GM12878 (cell line): ENCODE results near the gene S1PR1. TPM values are rescaled to one million over a fixed set of nuclear protein-coding genes. Genes with fewer than 3 reads are reported as not detected.

Experiments
- ASH2L ChIP-seq: fragments of 300-600, 200-600 bp; sonication (generic); IDR thresholded peaks from 2 replicates; pipeline ENCODE4 v1.6.1; 2017; ENCODE audit warnings: low read depth, mild to moderate bottlenecking, borderline replicate concordance
- BCL11A ChIP-seq: IDR thresholded peaks from 2 replicates; pipeline ENCODE4 v1.6.1; 2011; ENCODE audit warnings: low read depth, low read length
- BHLHE40 ChIP-seq, 2 experiments: fragments of 450-650 bp in 1 of 2; IDR thresholded peaks; 2 replicates each; pipeline ENCODE4 v1.6.1; 2011 to 2017; ENCODE audit warnings: low read depth in 2 of 2, borderline replicate concordance in 1 of 2, improper control_type of control experiment in 1 of 2, low read length in 1 of 2, mild to moderate bottlenecking in 1 of 2
- ESRRA ChIP-seq: IDR thresholded peaks from 2 replicates; pipeline ENCODE4 v1.6.1; 2012; ENCODE audit warnings: mild to moderate bottlenecking, low read length, improper control_type of control experiment
- EZH2 ChIP-seq: IDR thresholded peaks from 2 replicates; pipeline ENCODE4 v1.6.1; 2012; ENCODE audit warnings: low read depth, mild to moderate bottlenecking, control low read depth, inconsistent platforms, low read length, borderline replicate concordance; ENCODE audit not compliant: control insufficient read depth
- FOXM1 ChIP-seq: IDR thresholded peaks from 2 replicates; pipeline ENCODE4 v1.6.1; 2012; ENCODE audit warnings: low read depth, mild to moderate bottlenecking, inconsistent platforms, low read length, moderate library complexity
- GABPA ChIP-seq: IDR thresholded peaks from 2 replicates; pipeline ENCODE4 v1.6.1; 2014; ENCODE audit warnings: antibody characterized with exemption, low read depth, mild to moderate bottlenecking, inconsistent platforms
- GATAD2B ChIP-seq: fragments of 450-650 bp; conservative IDR thresholded peaks from 2 replicates; pipeline ENCODE4 v1.6.1; 2017; ENCODE audit warnings: low read depth, mild to moderate bottlenecking, moderate library complexity
- HDAC2 ChIP-seq: fragments of 200-600 bp; sonication (generic); IDR thresholded peaks from 2 replicates; pipeline ENCODE4 v1.6.1; 2017
- KDM1A ChIP-seq: fragments of 200-600 bp; sonication (generic); IDR thresholded peaks from 2 replicates; pipeline ENCODE4 v1.6.1; 2016; ENCODE audit warnings: borderline replicate concordance
- LARP7 ChIP-seq: fragments of 450-650 bp; IDR thresholded peaks from 2 replicates; pipeline ENCODE4 v1.6.1; 2017; ENCODE audit warnings: mild to moderate bottlenecking
- MTA2 ChIP-seq: fragments of 450-650 bp; IDR thresholded peaks from 2 replicates; pipeline ENCODE4 v1.6.1; 2016; ENCODE audit warnings: low read depth, mild to moderate bottlenecking, moderate library complexity
- MTA3 ChIP-seq: IDR thresholded peaks from 2 replicates; pipeline ENCODE4 v1.6.1; 2012; ENCODE audit warnings: low read length, inconsistent platforms, borderline replicate concordance
- NFIC ChIP-seq: IDR thresholded peaks from 2 replicates; pipeline ENCODE4 v1.6.1; 2012; ENCODE audit warnings: low read depth, mild to moderate bottlenecking, inconsistent platforms, low read length, moderate library complexity
- PAX5 ChIP-seq: IDR thresholded peaks from 2 replicates; pipeline ENCODE4 v1.6.1; 2011; ENCODE audit warnings: low read depth, low read length, borderline replicate concordance
- POU2F2 ChIP-seq: IDR thresholded peaks from 3 replicates; pipeline ENCODE4 v1.6.1; 2011; ENCODE audit warnings: low read depth, mild to moderate bottlenecking, low read length, borderline replicate concordance
- RELA ChIP-seq: fragments of 450-650 bp; IDR thresholded peaks from 2 replicates; pipeline ENCODE4 v1.8.0; 2014; ENCODE audit warnings: borderline replicate concordance; ENCODE audit not compliant: partially characterized antibody
- RUNX3 ChIP-seq: IDR thresholded peaks from 2 replicates; pipeline ENCODE4 v1.6.1; 2012; ENCODE audit warnings: low read length, inconsistent platforms
- SMC3 ChIP-seq: IDR thresholded peaks from 2 replicates; pipeline ENCODE4 v1.6.1; 2011; ENCODE audit warnings: low read length, improper control_type of control experiment, borderline replicate concordance
- SP1 ChIP-seq: IDR thresholded peaks from one replicate; pipeline ENCODE4 v1.6.1; 2011; ENCODE audit warnings: low read depth, low read length
- SREBF1 ChIP-seq: IDR thresholded peaks from 2 replicates; pipeline ENCODE4 v1.6.1; 2012; ENCODE audit warnings: mild to moderate bottlenecking, low read length
- ZNF274 ChIP-seq: IDR thresholded peaks from one replicate; pipeline ENCODE4 v1.8.0; 2011; ENCODE audit not compliant: insufficient read length, insufficient read depth
- polyA plus RNA-seq, 11 experiments: library from polyadenylated mRNA; depleted of rRNA in 4 of 11; unstranded in 6 of 11; stranded (reverse) in 5 of 11; fragments of >200 nt; fragmentation: Nextera tagmentation in 4 of 11; fragmentation: Illumina TruSeq in 1 of 11; extraction: Ambion mirVana in 4 of 11; extraction: Trizol in 1 of 11; gene quantifications; 1 replicate in 1 of 11; 2 replicates in 10 of 11; pipeline versions ENCODE4 v1.2.1 to v1.2.3, GENCODE V29; 2011 to 2016; ENCODE audit warnings: inconsistent platforms in 2 of 11, missing spikeins in 2 of 11, low read depth in 1 of 11
- total RNA-seq, 4 experiments: library from RNA; depleted of rRNA in 3 of 4; stranded (reverse); fragments of >200 nt in 3 of 4; fragmentation: Illumina TruSeq in 1 of 4; extraction: Trizol in 1 of 4; gene quantifications; 2 replicates each; pipeline versions ENCODE4 v1.2.1 to v1.2.3, GENCODE V29; 2013 to 2021
- TF ChIP-seq, protein P1 (sequence below): IDR thresholded peaks from 2 replicates; pipeline ENCODE4 v1.6.1; 2012; ENCODE audit warnings: low read length, inconsistent platforms
- TF ChIP-seq, protein P2 (sequence below): fragments of 450-650 bp; IDR thresholded peaks from 2 replicates; pipeline ENCODE4 v1.6.1; 2017; ENCODE audit warnings: mild to moderate bottlenecking, moderate library complexity
- TF ChIP-seq, protein P3 (sequence below): fragments of 450-650 bp; formaldehyde crosslinking; IDR thresholded peaks from 2 replicates; pipeline ENCODE4 v1.4.0; 2022; ENCODE audit warnings: mild to moderate bottlenecking, moderate library complexity

The S1PR1 gene
- total and polyA plus RNA-seq, 10 of the 15 experiments (the other 5 are each of a cell fraction or from before 2014, with no cell fraction given) = 3.8 to 59.4 (median 30.7) TPM

DNA sequence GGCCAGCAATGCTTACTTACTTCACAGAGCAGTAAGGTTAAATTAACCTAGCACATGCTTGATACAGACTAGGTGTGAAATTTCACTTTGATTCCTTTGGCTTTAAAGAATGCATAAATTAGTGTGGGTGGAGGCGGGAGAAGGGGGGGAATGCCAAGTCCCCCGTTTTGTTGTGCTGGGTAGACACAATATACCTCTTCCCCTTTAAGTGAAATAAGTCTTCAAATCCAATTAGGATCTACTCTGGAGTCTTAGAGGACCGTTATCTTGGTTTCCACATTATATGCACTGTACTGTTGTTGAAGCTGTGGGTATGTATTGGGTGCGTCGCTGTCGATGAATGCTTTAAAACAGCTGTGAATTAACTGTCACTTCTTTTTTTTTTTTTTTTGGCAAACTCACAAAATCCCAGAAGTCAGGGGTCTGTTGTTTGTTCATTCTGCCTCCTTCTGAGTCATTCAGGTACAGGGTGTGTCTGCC, 1.6 kb upstream of the S1PR1 start (continued):
- TF ChIP-seq MTA3 (peak; percentile 94; the same call in 1 of the 2 replicates), ESRRA (no peak), EZH2 (no peak), MTA2 (no peak), NFIC (peak; percentile 94; the same call in 1 of the 2 replicates), SMC3 (no peak), ZNF274 (no peak), RELA (peak; percentile 31), SP1 (no peak), BCL11A (no peak), BHLHE40 (IDR thresholded peaks at IDR 0.05; ENCODE audit: borderline replicate concordance in 1 of 2, low read depth in 2 of 2, low read length in 1 of 2) (no peak), FOXM1 (peak; percentile 92; the same call in 1 of the 2 replicates), ASH2L (no peak), LARP7 (no peak), GATAD2B (no peak), POU2F2 (0 out of 3 replicates have a peak, but pooled peaks have one; percentile 35), GABPA (peak; percentile 63), RUNX3 (peak; percentile 78), HDAC2 (no peak), PAX5 (peak; percentile 46; the same call in 1 of the 2 replicates), KDM1A (no peak), SREBF1 (no peak)
- TF ChIP-seq, protein P1, sequence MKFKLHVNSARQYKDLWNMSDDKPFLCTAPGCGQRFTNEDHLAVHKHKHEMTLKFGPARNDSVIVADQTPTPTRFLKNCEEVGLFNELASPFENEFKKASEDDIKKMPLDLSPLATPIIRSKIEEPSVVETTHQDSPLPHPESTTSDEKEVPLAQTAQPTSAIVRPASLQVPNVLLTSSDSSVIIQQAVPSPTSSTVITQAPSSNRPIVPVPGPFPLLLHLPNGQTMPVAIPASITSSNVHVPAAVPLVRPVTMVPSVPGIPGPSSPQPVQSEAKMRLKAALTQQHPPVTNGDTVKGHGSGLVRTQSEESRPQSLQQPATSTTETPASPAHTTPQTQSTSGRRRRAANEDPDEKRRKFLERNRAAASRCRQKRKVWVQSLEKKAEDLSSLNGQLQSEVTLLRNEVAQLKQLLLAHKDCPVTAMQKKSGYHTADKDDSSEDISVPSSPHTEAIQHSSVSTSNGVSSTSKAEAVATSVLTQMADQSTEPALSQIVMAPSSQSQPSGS = peak; percentile 91
- TF ChIP-seq, protein P2, sequence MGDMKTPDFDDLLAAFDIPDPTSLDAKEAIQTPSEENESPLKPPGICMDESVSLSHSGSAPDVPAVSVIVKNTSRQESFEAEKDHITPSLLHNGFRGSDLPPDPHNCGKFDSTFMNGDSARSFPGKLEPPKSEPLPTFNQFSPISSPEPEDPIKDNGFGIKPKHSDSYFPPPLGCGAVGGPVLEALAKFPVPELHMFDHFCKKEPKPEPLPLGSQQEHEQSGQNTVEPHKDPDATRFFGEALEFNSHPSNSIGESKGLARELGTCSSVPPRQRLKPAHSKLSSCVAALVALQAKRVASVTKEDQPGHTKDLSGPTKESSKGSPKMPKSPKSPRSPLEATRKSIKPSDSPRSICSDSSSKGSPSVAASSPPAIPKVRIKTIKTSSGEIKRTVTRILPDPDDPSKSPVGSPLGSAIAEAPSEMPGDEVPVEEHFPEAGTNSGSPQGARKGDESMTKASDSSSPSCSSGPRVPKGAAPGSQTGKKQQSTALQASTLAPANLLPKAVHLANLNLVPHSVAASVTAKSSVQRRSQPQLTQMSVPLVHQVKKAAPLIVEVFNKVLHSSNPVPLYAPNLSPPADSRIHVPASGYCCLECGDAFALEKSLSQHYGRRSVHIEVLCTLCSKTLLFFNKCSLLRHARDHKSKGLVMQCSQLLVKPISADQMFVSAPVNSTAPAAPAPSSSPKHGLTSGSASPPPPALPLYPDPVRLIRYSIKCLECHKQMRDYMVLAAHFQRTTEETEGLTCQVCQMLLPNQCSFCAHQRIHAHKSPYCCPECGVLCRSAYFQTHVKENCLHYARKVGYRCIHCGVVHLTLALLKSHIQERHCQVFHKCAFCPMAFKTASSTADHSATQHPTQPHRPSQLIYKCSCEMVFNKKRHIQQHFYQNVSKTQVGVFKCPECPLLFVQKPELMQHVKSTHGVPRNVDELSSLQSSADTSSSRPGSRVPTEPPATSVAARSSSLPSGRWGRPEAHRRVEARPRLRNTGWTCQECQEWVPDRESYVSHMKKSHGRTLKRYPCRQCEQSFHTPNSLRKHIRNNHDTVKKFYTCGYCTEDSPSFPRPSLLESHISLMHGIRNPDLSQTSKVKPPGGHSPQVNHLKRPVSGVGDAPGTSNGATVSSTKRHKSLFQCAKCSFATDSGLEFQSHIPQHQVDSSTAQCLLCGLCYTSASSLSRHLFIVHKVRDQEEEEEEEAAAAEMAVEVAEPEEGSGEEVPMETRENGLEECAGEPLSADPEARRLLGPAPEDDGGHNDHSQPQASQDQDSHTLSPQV = no peak
- TF ChIP-seq, protein P3, sequence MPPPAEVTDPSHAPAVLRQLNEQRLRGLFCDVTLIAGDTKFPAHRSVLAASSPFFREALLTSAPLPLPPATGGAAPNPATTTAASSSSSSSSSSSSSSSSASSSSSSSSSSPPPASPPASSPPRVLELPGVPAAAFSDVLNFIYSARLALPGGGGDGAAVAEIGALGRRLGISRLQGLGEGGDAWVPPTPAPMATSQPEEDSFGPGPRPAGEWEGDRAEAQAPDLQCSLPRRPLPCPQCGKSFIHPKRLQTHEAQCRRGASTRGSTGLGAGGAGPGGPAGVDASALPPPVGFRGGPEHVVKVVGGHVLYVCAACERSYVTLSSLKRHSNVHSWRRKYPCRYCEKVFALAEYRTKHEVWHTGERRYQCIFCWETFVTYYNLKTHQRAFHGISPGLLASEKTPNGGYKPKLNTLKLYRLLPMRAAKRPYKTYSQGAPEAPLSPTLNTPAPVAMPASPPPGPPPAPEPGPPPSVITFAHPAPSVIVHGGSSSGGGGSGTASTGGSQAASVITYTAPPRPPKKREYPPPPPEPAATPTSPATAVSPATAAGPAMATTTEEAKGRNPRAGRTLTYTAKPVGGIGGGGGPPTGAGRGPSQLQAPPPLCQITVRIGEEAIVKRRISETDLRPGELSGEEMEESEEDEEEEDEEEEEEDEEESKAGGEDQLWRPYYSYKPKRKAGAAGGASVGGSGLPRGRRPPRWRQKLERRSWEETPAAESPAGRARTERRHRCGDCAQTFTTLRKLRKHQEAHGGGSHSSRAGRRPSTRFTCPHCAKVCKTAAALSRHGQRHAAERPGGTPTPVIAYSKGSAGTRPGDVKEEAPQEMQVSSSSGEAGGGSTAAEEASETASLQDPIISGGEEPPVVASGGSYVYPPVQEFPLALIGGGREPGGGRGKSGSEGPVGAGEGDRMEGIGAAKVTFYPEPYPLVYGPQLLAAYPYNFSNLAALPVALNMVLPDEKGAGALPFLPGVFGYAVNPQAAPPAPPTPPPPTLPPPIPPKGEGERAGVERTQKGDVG (CRISPR knock-in tag) = no peak
